Fibroblast of peridontal ligament (primary cell): Measurements from ENCODE around the gene P2RX1.
"Not testable (repeated sequence)": the region's sequence is repeated elsewhere in the genome, so short reads cannot be mapped to it uniquely, and the experiment has no call there.

ENCODE experiments used
- DNase-seq: peaks from one replicate; pipeline ENCODE4 v3.0.0-alpha.2; 2010; ENCODE audit errors: extremely low read depth

The P2RX1 gene

DNA sequence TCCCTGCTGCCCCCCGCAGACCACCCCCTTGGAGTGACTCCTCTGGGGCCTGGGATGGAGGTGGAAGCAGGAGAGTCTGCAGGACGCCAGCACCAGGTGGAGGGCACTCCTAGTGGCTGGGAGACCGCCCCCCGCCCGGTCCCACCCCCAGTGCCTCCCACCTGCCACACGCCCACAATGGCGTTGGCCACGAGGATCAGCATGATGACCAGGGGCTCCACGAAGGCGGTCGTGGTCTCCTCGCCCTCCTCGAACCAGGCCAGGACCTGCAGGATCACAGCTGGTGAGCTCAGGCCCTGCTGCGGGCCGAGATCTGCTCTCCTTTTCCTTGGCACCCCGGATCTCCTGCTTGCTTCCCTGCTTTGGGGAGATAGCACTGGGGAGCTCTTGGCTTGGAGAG is 35.2 kb upstream of the P2RX1 start:
- DNase-seq = no peak

GRCh38 chr17:3951003-3951402 is 34.7 kb upstream of the P2RX1 start:
- no peak for DNase-seq

DNA sequence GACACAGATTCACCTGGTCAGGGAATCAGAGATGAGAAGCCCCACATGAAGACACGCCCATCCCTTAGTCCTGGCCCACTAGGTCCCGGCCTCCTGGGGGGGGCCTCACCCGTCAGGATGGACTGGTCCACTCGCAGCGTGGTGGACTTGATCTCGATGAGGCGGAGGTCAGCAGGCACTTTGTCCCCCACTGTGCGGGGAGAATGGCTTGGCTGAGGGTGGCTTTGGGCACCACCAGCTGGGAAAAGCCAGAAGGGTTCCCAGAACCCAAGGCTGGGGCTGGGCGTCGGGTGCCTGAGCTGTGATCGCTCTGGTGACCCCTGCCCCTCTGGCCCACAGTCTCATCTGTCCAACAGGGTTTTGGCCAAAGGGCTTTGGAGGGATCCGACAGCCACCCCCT is 34.3 kb upstream of the P2RX1 start:
- DNase-seq = no peak

DNA sequence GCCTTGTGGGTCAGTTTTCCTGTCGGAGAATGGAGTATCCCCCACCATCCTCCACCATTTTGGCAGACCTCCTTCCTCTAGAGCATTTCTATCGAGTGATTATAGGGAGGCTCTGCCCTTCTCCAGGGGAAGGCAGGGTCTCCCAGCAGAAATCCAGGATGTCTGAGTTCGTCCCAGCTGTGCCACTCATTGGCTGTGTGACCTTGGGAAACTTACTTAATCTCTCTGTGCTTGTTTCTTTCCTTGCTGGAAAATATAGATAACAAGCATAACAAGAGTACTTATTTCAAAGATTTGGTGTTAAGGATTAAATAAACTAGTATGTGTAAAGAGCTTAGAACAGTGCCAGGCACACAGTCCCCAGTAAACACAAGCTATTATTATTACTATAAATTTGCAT is 33.2 kb upstream of the P2RX1 start:
- no peak for DNase-seq

DNA sequence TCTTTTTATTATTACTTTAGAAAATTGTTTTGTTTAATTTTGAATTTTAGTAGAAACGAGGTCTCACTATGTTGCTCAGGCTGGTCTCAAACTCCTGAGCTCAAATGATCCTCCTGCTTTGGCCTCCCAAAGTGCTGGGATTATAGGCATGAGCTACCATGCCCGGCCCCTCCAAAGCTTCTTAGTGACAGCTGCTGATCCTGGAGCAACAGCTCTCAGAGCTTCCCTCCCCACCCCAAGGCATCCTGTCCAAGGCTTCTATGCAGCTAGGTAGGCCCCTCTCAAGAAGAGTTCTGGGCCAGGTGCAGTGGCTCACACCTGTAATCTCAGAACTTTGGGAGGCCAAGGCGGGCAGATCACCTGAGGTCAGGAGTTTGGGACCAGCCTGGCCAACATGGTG is 32.3 kb upstream of the P2RX1 start:
- not testable (repeated sequence) for DNase-seq

- no peak for DNase-seq
Measured at GRCh38 chr17:3947318-3947810, 31.1 kb upstream of the P2RX1 start.

GRCh38 chr17:3946711-3947235 is 30.5 kb upstream of the P2RX1 start:
- no peak for DNase-seq

DNA sequence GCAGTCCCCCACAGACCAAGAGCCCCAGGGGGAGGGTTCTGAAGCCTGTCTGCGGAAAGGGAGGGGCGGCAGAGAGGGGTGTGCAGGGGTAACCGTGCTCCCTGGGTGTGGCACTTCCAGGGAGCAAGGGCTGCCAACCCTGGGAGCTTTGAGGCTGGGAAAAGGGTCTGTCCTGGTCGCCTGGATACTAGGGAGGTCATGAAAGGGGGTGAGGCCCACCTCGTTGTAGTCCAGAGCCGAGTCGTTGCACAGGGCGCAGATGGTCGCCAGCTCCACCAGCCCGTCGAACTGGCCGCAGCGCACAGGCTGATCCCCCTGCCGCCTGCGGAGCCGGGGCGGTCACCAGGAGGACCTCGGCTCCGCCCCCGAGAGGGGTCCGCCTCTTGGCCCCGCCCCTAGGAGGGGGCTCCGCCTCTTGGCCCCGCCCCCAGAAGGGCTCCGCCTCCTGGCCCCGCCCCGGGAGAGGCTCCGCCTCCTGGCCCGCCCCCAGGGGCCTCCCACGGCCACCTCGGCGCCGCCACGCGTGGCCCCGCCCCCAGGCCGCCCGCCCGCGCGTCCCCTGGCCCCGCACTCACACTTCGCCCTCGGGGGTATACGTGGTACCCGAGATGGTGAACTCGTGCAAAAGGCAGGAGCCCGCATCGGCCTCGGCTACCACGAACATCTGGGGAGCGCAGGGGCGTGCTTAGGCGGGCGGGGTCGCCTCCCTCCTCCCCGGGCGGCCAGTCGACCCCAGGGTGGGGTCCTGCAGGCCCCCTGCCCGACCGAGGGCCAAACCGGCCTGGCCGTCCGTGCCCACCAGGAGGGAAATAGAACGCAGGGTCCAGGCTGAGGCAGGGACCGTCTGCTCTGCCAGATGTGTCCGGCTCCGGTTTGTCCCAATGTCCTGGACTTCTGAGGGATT is 28.5 kb upstream of the P2RX1 start:
- peak; percentile 22 for DNase-seq

DNA sequence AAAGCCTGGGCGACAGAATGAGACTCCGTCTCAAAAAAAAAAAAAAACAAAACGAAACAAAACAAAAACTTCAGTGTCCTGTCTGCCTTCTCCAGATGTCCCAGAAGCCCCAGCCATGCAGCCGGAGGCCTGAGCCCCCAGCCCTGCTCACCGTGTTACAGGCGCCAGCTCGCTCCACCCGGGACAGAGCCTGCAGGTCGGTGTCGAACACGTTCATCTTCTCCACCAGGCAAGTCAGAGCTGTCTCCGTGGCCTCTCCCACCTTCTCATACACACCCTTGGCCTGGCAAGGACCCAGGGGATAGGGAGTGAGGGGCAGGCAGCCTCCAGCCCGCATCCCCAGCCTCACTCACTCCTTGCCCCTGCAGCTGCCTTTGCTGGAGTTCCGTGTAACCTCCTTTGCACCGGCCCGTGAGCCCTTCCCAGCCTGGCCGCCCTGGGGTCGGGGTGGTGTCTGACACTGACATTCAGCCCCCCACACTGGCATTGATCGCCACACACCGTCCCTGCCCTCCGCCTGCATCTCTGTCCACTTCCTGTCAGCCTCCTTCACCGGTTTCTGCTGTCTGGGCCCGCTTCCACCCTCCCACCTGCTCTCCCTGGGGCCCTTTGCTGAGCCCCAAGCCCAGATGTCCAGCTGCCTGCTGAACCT is 27.1 kb upstream of the P2RX1 start:
- no peak for DNase-seq

DNA sequence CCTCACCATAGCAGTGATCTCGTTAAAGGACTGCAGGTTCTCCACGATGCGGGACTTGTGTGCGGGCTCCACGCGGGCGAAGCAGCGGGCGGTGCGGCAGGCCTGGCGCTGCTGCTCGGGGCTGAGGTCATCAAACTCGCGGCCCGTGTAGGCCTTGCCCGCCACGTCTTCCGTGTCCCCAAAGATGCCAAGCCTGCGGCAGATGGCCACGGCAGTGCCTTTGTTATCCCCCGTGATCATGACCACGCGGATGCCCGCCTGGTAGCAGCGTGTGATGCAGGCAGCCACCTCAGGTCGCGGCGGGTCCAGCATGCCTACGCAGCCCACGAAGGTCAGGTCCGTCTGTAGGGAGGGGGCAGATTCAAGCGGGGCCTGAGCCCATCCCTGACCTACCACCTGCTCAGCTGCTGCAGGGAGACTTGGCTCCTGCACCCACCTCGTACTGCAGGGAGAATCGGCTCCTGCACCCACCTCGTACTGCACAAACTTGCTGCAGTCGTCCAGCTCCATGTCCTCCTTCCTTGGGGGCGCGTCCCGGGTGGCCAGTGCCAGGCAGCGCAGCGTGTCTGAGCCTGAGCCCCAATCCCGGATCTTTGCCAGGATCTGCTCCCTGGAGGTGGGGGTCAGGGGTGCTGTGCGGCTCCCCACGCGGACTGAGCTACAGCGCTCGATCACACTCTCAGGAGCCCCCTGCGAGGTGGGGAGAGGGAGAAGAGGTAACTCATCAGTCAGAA is 24.9 kb upstream of the P2RX1 start:
- DNase-seq = no peak

GRCh38 chr17:3937359-3937758 is 21.1 kb upstream of the P2RX1 start:
- DNase-seq = no peak

GRCh38 chr17:3935825-3936355 is 19.6 kb upstream of the P2RX1 start:
- DNase-seq = peak; percentile 28

DNA sequence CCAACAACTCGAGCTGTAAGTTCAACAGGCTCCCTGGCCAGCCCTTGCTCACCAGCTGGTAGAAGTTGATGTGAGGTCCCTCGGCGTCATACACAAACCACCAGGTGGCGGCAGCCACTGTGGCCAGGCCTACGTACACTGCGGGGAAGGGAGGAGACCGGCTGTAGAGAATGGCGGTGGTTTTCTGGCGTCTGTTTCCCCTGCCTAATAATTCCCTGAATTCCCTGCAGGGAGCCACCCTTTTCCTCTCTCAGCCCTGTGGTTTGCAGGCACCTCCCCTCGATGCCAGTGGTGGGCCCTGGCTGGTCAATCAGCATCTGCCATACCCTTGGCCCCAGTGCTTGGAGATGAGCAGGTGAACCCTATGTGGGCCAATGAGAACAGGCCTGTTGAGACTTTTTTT is 18.9 kb upstream of the P2RX1 start:
- peak; percentile 43 for DNase-seq

GRCh38 chr17:3929764-3930163 is 13.5 kb upstream of the P2RX1 start:
- DNase-seq = no peak

DNA sequence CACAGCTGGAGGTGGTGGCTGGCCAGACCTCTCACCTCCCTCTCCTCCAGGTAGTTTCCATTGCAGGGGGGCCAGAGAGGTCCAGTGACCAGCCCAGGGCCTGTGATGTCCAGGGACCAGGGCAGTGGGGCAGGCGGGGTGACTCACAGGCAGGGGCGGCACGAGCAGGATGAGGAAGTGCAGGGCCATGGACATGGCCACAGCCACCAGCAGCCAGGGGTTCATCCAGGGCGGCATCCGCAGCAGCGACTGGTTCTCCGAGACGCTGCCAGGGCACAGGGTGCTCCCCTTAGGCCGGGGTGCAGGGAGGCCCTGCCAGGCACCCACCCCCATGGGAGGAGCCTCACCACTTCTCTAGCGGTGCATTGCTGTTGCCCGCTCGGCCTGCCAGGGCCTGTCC is 12.9 kb upstream of the P2RX1 start:
- no peak for DNase-seq

- no peak for DNase-seq
Measured at GRCh38 chr17:3928406-3928805, 12.1 kb upstream of the P2RX1 start.

DNA sequence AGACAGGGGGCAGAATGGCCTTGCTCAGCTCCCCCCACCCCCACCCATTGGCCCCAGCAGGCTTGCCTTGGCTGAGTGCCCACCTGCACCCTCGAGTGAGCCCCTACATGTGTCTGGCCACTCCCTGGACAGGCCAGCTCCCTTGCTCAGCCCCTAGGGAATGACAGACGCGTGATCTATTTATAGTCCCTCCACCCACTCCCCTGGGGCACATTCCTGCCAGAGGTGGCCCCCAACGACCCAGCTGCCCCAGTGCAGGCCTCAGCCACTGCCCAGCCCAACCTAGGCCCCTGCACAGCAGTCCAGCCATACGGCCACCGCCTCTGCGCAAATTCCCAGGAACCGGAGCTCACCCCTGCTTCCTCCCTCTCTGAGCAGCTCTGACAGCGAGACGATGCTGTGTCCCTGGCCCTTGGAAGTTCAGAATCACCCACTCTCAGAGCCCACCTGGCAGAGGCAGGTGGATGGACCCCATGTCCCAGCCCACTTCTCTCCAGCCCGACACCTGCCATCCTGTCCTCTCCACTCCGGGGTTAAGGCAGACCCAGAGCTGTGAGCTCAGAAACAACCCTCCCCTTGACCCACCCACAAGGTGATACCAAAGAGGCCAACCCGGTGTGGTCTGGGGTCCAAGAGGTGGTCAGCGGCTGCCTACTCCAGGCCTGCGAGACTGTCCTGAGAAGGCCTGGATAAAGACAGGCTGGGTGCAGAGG is 11.5 kb upstream of the P2RX1 start:
- no peak for DNase-seq

- DNase-seq = no peak
Measured at GRCh38 chr17:3926860-3927627, 10.8 kb upstream of the P2RX1 start.

GRCh38 chr17:3925684-3926485 is 9.6 kb upstream of the P2RX1 start:
- no peak for DNase-seq
